CD4-positive, alpha-beta T cell (primary cell): ENCODE results near the gene VAT1L. TPM values are rescaled to one million over a fixed set of nuclear protein-coding genes. Genes with fewer than 3 reads are reported as not detected.

Experiments
- ATAC-seq: fragments of 200-7000 bp; cut with Tn5 transposase; one replicate; pipeline ENCODE4 v1.10.0; 2022; ENCODE audit warnings: mild to moderate bottlenecking; ENCODE audit not compliant: poor library complexity
- CTCF ChIA-PET: fragments of 350-600 bp; sonication (Branson Sonifier 250); formaldehyde crosslinking; loops from one replicate; lab custom pipeline; 2021; ENCODE audit warnings: antibody characterized with exemption, inconsistent platforms; lab: Charles Lee
- POLR2A ChIA-PET: fragments of 350-600 bp; sonication (Branson Sonifier 250); formaldehyde crosslinking; loops from one replicate; lab custom pipeline; 2021; ENCODE audit warnings: antibody characterized with exemption, inconsistent platforms; lab: Charles Lee
- DNase-seq, 14 experiments: peaks; one replicate each; pipeline ENCODE4 v3.0.0-alpha.2; 2013 to 2020; ENCODE audit warnings: mixed read lengths in 2 of 14
- H3K27ac ChIP-seq, 2 donors: one replicate each; pipeline versions ENCODE4 v1.5.1 to v1.7.0; 2013; ENCODE audit warnings: low read length in 2 of 2, low read depth in 1 of 2, mild to moderate bottlenecking in 1 of 2
- H3K27me3 ChIP-seq, 2 experiments: 1 replicate in 1 of 2; 2 replicates in 1 of 2; pipeline versions ENCODE4 v1.6.1 to v1.7.0; 2013; ENCODE audit warnings: low read length in 2 of 2, control low read depth in 1 of 2, mild to moderate bottlenecking in 1 of 2, moderate library complexity in 1 of 2; ENCODE audit not compliant: insufficient read depth in 2 of 2, control insufficient read depth in 1 of 2
- H3K36me3 ChIP-seq: one replicate; pipeline ENCODE4 v1.6.1; 2013; ENCODE audit warnings: low read length, control low read depth; ENCODE audit not compliant: insufficient read depth
- H3K4me1 ChIP-seq: one replicate; pipeline ENCODE4 v1.6.1; 2013; ENCODE audit warnings: low read length, control low read depth; ENCODE audit not compliant: insufficient read depth
- H3K4me3 ChIP-seq: one replicate; pipeline ENCODE4 v1.5.1; 2013; ENCODE audit warnings: mild to moderate bottlenecking, low read length, moderate library complexity
- H3K9me3 ChIP-seq, 2 experiments: 1 replicate in 1 of 2; 2 replicates in 1 of 2; pipeline versions ENCODE4 v1.6.1 to v1.7.0; 2013; ENCODE audit warnings: low read length in 2 of 2, mild to moderate bottlenecking in 2 of 2, control low read depth in 1 of 2, moderate library complexity in 1 of 2; ENCODE audit not compliant: control insufficient read depth in 1 of 2, insufficient read depth in 1 of 2
- H3K27ac Mint-ChIP-seq: one replicate; pipeline ENCODE4 v1.8.0; 2020; ENCODE audit warnings: mixed read lengths
- H3K27me3 Mint-ChIP-seq: one replicate; pipeline ENCODE4 v1.8.0; 2021; ENCODE audit warnings: mixed read lengths
- H3K36me3 Mint-ChIP-seq: one replicate; pipeline ENCODE4 v1.8.0; 2021; ENCODE audit warnings: low read depth, mixed read lengths
- H3K4me1 Mint-ChIP-seq: one replicate; pipeline ENCODE4 v1.8.0; 2021; ENCODE audit warnings: low read depth, mixed read lengths
- H3K4me3 Mint-ChIP-seq: one replicate; pipeline ENCODE4 v1.8.0; 2020; ENCODE audit warnings: mild to moderate bottlenecking, mixed read lengths
- H3K9me3 Mint-ChIP-seq: one replicate; pipeline ENCODE4 v1.8.0; 2020; ENCODE audit warnings: mixed read lengths
- CTCF ChIP-seq: fragments of 200-600 bp; IDR thresholded peaks from one replicate; pipeline ENCODE4 v1.8.0; 2022; ENCODE audit warnings: antibody characterized with exemption, mild to moderate bottlenecking
- intact Hi-C, 2 experiments: fragments of 100-400 bp; cut with DNase I in 1 of 2; cut with micrococcal nuclease in 1 of 2; formaldehyde crosslinking; loops; one replicate each; pipeline versions ENCODE4 v1.15.1 to v1.9.0; 2023 to 2025; cut with DNase I, micrococcal nuclease
- total RNA-seq, 174 experiments: library from RNA in 2 of 174; stranded (reverse) in 2 of 174; gene quantifications; one replicate each; pipeline ENCODE4 v1.2.3 and lab custom pipeline; 2021 to 2026

Gene VAT1L
- total RNA-seq, 2 experiments from 2014 or later = not detected

- no peaks in the 10 kb centered on the region for H3K9me3 ChIP-seq
- ATAC-seq (no peak), DNase-seq (no peak)
- Mint-ChIP-seq H3K4me3 (no peak overlapping the region), H3K4me1 (no peaks in the 10 kb centered on the region), H3K27ac (no peak overlapping the region), H3K27me3 (peaks cover 17% of the 10 kb centered on the region), H3K9me3 (no peaks in the 10 kb centered on the region), H3K36me3 (no peaks in the 10 kb centered on the region)
- ChIA-PET CTCF (no interaction called here), POLR2A (no interaction called here)
- intact Hi-C loops = no loop called here
- H3K4me3 ChIP-seq = no peak overlapping the region
- no peak overlapping the region for H3K27ac ChIP-seq
- TF ChIP-seq CTCF = no peak
- H3K4me1 ChIP-seq = no peaks in the 10 kb centered on the region
- H3K27me3 ChIP-seq = peaks cover 0 to 3% of the 10 kb centered on the region in 2 experiments
- H3K36me3 ChIP-seq = no peaks in the 10 kb centered on the region
These were observed 237.3 kb downstream of the VAT1L start for GRCh38 chr16:78025631-78026030.

GRCh38 chr16:78028018-78028417 is 239.7 kb downstream of the VAT1L start:
- Mint-ChIP-seq H3K9me3 (no peaks in the 10 kb centered on the region), H3K27ac (no peak overlapping the region), H3K4me1 (no peaks in the 10 kb centered on the region), H3K4me3 (no peak overlapping the region), H3K36me3 (no peaks in the 10 kb centered on the region), H3K27me3 (peaks cover 17% of the 10 kb centered on the region)
- no peak for TF ChIP-seq CTCF
- DNase-seq = no peak
- ChIA-PET CTCF (no interaction called here), POLR2A (no interaction called here)
- intact Hi-C loops = no loop called here
- Histone ChIP-seq H3K27me3 (peaks cover 0 to 3% of the 10 kb centered on the region in 2 experiments), H3K4me1 (no peaks in the 10 kb centered on the region), H3K36me3 (no peaks in the 10 kb centered on the region), H3K4me3 (no peak overlapping the region), H3K27ac (no peak overlapping the region), H3K9me3 (no peaks in the 10 kb centered on the region)
- no peak for ATAC-seq

Other genes starting within 250 kb of the VAT1L start
- gene NUDT7, start 66.0 kb upstream of the VAT1L start, total RNA-seq = 1 to 10 TPM in 1 of 2 experiments, under 1 TPM in 1; 0.93 to 1.5 TPM
- not detected for gene CLEC3A, start 234.0 kb downstream of the VAT1L start, total RNA-seq